IPS-20b (cell line): ENCODE measurements around the gene OR51Q1.

ENCODE experiments used
- H3K27ac ChIP-seq: one replicate; pipeline ENCODE4 v1.5.1; 2013; ENCODE audit warnings: low read length
- H3K27me3 ChIP-seq: 2 replicates; pipeline ENCODE4 v1.6.1; 2013; ENCODE audit warnings: mild to moderate bottlenecking, low read length, inconsistent platforms; ENCODE audit not compliant: insufficient read depth
- H3K36me3 ChIP-seq: 2 replicates; pipeline ENCODE4 v1.6.1; 2013; ENCODE audit warnings: low read depth, mild to moderate bottlenecking, inconsistent platforms, low read length, moderate library complexity; ENCODE audit not compliant: insufficient read depth
- H3K4me1 ChIP-seq: 2 replicates; pipeline ENCODE4 v1.6.1; 2013; ENCODE audit warnings: mild to moderate bottlenecking, control low read depth, inconsistent platforms, low read length, moderate library complexity; ENCODE audit not compliant: insufficient read depth
- H3K4me3 ChIP-seq: 2 replicates; pipeline ENCODE4 v1.5.1; 2013; ENCODE audit warnings: mild to moderate bottlenecking, low read length, inconsistent platforms
- H3K9ac ChIP-seq: 2 replicates; pipeline ENCODE4 v1.6.1; 2013; ENCODE audit warnings: low read depth, mild to moderate bottlenecking, inconsistent platforms, low read length, moderate library complexity
- H3K9me3 ChIP-seq: 2 replicates; pipeline ENCODE4 v1.6.1; 2013; ENCODE audit warnings: mild to moderate bottlenecking, low read depth, low read length, inconsistent platforms; ENCODE audit not compliant: insufficient read depth

OR51Q1 gene

DNA sequence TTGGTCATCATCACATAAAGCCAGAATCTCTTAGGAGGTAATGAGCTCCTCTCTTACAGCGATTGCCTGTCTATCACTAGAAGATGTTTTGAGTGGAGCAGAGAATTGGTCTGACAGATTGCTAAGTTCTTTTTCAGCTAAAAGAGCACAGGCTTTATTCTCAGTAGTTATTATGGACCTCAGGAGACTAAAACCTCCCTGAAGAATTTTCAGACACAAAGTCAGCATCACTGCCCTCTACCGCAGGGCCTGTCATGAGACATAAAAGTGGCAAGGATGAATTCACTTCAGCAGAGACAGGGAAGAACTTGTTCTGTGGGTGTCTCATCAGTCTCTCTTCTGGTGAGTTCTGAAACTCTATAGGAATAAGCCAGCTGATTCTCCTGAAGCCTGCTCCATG, 27.1 kb downstream of the OR51Q1 start, which contains the start of gene OR51I2:
Gene OR51I2, plus strand, starts transcription at position 301 of the 400 bp plus-strand sequence. CDS start 4,166 bp downstream, outside the sequence.
- no peaks in the 10 kb centered on the region for H3K27me3 ChIP-seq
- H3K9ac ChIP-seq = no peak within 1 kb of the TSS
- no peak within 1 kb of the TSS for H3K27ac ChIP-seq
- no peaks in the 10 kb centered on the region for H3K9me3 ChIP-seq
- H3K4me3 ChIP-seq = no peak within 1 kb of the TSS
- H3K4me1 ChIP-seq = no peaks in the 10 kb centered on the region
- H3K36me3 ChIP-seq = no peaks in the 10 kb centered on the region

DNA sequence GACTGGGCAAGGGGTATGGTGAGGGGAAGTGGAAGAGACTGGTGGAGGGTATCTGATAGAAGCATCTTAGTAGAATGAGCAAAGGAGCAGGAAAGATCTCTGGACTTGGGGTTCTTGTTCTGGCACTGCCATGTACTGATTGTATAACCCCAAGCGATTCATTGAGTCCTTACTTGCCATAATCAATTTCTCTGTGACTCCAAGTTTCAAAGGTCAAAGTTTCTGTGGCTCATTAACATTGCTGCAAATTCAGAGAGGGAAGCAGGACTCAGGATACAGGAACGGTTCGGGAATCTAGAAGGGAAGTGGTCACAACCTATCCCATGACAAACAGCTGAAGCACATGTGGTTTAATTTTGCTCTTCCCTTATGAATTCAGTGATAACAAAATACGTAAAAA, 27.5 kb downstream of the OR51Q1 start:
- Histone ChIP-seq H3K9ac (no peak overlapping the region), H3K4me1 (no peaks in the 10 kb centered on the region), H3K27me3 (no peaks in the 10 kb centered on the region), H3K27ac (no peak overlapping the region), H3K36me3 (no peaks in the 10 kb centered on the region), H3K4me3 (no peak overlapping the region), H3K9me3 (no peaks in the 10 kb centered on the region)

DNA sequence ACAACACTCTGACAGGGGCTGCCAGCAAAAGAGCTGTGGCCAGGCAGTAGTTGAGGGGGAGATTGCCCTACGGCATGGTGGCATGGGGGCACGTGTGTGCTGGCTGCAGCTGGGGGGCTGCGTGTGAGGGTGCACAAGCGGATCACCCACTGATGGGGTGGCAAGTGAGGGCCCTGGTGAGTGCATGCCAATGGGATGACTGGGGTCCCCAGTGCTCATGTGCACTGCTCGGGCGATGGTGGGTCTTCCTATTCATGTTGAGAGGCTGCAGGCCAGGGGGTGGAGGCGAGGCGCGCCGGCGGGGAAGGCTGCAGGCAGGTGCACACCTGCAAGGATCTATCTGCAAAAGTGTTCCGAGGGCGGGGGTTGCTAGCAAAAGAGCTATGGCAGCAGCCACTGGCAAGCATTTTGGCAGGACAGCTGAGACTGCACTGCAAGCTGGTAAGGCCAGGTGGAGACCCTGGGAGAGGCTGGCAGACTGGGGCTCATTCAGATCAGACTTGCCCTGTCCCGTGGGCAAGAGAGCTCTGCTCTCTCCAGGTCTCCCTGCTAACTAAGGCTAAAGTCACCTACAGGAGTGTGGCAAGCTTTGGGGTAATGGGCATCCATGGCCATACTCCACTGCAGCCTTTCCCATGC, 39.2 kb downstream of the OR51Q1 start:
- Histone ChIP-seq H3K27ac (no peak overlapping the region), H3K4me3 (no peak overlapping the region), H3K27me3 (no peaks in the 10 kb centered on the region), H3K9me3 (no peaks in the 10 kb centered on the region), H3K36me3 (no peaks in the 10 kb centered on the region), H3K9ac (no peak overlapping the region), H3K4me1 (no peaks in the 10 kb centered on the region)

DNA sequence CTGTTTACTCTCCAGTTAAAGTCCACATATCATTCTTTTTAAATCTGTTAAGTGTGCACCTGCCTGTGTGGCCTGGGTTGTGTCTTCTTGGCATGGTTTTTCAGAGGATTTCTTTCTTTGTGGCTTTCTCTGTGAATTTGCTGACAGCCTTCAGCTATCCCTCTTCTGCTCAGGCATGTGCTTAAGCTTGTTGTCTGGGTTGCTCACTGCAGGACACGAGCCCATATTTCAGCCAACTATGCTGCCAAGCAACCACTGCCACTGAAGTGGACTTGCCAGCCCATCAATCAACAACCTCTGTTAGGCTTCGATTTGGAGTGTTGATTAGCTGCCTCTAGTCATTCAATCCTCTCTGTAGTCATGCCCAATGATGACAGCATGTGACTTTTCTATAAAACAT, 45.6 kb downstream of the OR51Q1 start:
- Histone ChIP-seq H3K4me1 (no peaks in the 10 kb centered on the region), H3K27me3 (no peaks in the 10 kb centered on the region), H3K36me3 (no peaks in the 10 kb centered on the region), H3K9ac (no peak overlapping the region), H3K4me3 (no peak overlapping the region), H3K9me3 (no peaks in the 10 kb centered on the region), H3K27ac (no peak overlapping the region)
